Effector memory CD8-positive, alpha-beta T cell (primary cell): ENCODE data around the gene RAPGEF1.

ENCODE experiments used
- ATAC-seq: fragments of 150-1000 bp; cut with Tn5 transposase; replicated peaks from 2 replicates; pipeline ENCODE4 v1.10.0; 2021; ENCODE audit warnings: mild to moderate bottlenecking, moderate library complexity
- DNase-seq, 3 experiments: peaks; one replicate each; pipeline ENCODE4 v3.0.0; 2021
- H3K27ac Mint-ChIP-seq, 2 donors: one replicate each; pipeline ENCODE4 v1.8.0; 2022; ENCODE audit warnings: mild to moderate bottlenecking in 2 of 2, mixed read lengths in 2 of 2, moderate library complexity in 2 of 2
- H3K27me3 Mint-ChIP-seq, 2 donors: one replicate each; pipeline ENCODE4 v1.8.0; 2022; ENCODE audit warnings: mixed read lengths in 2 of 2
- H3K36me3 Mint-ChIP-seq: one replicate; pipeline ENCODE4 v1.8.0; 2022; ENCODE audit warnings: mild to moderate bottlenecking, moderate library complexity, mixed read lengths; ENCODE audit not compliant: insufficient read depth
- H3K4me1 Mint-ChIP-seq, 2 donors: one replicate each; pipeline ENCODE4 v1.8.0; 2022; ENCODE audit warnings: low read depth in 2 of 2, mixed read lengths in 2 of 2
- H3K4me3 Mint-ChIP-seq, 2 donors: one replicate each; pipeline ENCODE4 v1.8.0; 2022; ENCODE audit warnings: mild to moderate bottlenecking in 2 of 2, mixed read lengths in 2 of 2, moderate library complexity in 2 of 2
- H3K9me3 Mint-ChIP-seq, 2 donors: one replicate each; pipeline ENCODE4 v1.8.0; 2022; ENCODE audit warnings: mixed read lengths in 2 of 2

Gene RAPGEF1

DNA sequence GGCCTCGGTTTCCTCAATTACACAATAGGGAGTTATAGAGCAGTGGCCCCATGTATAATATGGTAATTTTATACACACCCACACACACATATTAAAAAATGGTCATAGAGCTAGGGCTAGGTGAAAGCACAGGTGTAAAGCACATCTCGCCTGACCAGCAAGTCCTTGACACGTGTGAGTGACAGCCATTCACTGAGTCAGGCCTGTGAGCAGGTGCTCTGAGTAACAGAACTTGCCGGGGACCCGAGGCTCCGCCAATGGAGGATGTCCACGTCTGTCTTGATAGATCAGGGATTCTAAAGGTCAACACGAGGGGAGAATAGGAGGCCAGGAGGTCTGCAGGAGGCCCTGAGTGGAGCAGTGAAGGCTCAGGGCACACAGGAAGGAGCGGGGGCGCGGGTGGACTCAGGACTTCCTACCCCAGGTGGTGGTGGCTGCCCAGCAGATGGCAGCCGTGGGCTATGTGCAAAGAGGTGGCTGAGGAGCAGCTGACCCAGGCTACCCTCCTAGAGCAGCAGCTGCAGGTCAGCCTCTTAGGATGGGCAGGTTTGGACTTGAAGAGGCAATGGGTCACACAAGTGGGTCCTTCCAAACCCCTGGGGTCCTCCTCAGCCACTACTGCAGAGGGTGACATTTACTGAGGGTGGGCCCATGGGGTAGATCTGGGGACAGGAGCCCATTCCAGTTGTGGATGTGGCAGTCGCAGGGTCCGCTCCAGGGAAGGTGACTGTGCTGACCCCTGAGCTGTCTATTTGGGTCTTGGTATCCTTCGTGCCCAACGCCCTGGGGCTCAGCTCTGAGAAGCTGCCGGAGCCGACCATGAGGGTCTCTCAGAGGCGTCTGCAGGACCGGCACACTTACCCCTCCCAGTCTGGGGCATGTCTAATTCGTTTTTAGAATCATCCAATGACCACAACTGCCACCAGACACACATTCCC is 148.7 kb downstream of the RAPGEF1 start:
- DNase-seq: peak; percentile 70 to 73 (median 72)
- H3K4me1 Mint-ChIP-seq: peaks cover 33 to 35% of the 10 kb centered on the region in 2 donors
- H3K4me3 Mint-ChIP-seq: peak overlapping the region; percentile 36 to 58
- no peaks in the 10 kb centered on the region for H3K9me3 Mint-ChIP-seq
- no peaks in the 10 kb centered on the region for H3K27me3 Mint-ChIP-seq
- peak overlapping the region; percentile 87 to 89 for H3K27ac Mint-ChIP-seq
- peak; percentile 95 for ATAC-seq
- peaks cover 67% of the 10 kb centered on the region for H3K36me3 Mint-ChIP-seq

DNA sequence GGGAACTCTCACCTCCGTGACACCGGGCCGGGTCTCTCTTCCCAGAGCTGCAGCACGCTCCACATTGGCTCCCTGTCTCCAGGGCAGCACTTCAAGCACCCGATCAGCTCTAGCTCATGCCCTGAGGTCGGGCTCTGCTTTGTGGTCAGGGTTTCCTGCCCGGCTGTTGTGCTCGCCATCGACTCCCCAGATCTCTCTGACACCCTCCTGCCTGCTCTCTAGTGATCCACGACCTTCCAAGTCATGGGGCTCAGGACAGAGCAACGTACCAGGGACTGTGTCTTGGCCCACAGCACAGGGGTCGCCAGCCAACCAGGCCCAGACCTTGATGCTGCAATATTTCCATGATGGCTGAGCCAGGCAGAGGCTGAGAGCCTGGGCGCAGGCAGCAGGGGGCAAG is 149.4 kb downstream of the RAPGEF1 start:
- peaks cover 61% of the 10 kb centered on the region for H3K36me3 Mint-ChIP-seq
- no peaks in the 10 kb centered on the region for H3K27me3 Mint-ChIP-seq
- peaks cover 40 to 41% of the 10 kb centered on the region in 2 donors for H3K4me1 Mint-ChIP-seq
- H3K27ac Mint-ChIP-seq: peak overlapping the region; percentile 87 to 89
- H3K9me3 Mint-ChIP-seq: no peaks in the 10 kb centered on the region
- DNase-seq (peak in 1 of 3 experiments; percentile 26), ATAC-seq (peak; percentile 19)
- peak overlapping the region; percentile 36 to 58 for H3K4me3 Mint-ChIP-seq

DNA sequence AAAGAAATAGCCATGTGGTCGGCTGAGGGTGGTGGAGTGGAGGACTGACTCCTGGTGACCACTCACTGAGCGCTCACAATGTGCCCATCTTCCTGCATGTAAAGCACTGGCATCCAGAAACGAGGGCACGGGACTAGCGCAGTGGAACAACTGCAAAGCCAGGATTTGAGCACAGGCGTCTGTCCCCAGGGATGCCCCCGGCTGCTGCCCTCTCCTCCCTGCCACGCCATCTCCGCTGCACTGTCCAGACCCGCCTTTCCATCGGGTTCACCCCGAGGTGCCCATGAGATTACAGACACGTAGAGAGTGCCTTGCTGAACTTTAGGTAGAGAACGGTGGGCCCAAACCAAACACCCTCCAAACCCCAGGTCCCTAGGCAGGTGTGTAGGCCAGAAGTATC is 149.9 kb downstream of the RAPGEF1 start:
- ATAC-seq (no peak), DNase-seq (no peak)
- Mint-ChIP-seq H3K4me3 (no peak overlapping the region), H3K9me3 (no peaks in the 10 kb centered on the region), H3K36me3 (peaks cover 60% of the 10 kb centered on the region), H3K27ac (peak overlapping the region; percentile 87 to 89), H3K27me3 (no peaks in the 10 kb centered on the region), H3K4me1 (peaks cover 44 to 45% of the 10 kb centered on the region in 2 donors)

DNA sequence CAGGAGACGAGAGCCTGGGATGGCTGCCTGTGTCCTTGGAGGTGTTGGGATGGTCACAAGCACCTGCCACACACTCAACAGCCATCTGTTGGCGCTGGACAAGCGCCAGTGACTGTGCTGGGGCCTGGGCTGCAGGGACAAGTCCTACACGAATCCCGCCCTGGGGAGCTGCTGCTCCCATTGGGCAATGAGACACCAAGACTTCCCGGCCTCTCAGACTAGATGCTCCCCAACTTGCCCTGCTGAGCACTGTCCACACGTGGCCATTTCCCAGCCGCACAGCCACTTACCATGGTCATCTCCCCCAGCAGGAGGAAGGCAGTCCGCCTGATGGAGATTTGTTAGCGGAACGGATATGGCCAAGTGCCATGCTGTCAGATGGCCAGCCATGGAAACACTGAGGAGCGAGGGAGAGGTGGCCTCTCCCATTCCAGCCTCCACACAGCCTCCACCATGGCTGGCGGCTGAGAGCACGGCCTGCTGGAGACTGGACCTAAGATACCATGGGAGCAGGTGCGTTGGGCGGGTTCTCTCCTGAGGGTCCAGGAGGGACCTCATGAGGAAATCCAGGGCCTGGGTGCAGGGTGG is 150.7 kb downstream of the RAPGEF1 start:
- no peak for DNase-seq
- H3K9me3 Mint-ChIP-seq: no peaks in the 10 kb centered on the region

DNA sequence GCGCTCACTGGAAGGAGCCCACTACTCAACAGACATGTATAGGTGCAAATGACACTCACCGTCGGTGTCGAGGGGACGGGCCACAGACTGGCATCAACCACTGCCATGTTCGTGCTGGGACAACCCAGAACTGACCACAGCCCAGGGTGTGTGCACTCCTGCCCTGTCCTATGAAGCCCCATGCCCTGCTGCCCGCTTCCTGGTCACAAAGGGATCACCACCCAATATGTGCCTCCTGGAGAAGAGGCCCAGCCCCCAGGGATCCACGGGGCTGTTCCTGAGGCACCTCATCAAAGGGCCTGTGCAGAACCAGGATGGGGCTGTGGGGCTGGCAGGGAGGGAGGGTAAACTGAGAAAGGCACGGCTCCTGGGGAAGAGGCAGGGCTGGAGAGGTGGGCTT is 151.5 kb downstream of the RAPGEF1 start:
- Mint-ChIP-seq H3K27me3 (no peaks in the 10 kb centered on the region), H3K4me3 (no peak overlapping the region), H3K9me3 (no peaks in the 10 kb centered on the region), H3K27ac (peak overlapping the region; percentile 44 to 73), H3K36me3 (peaks cover 67% of the 10 kb centered on the region), H3K4me1 (peaks cover 53 to 55% of the 10 kb centered on the region in 2 donors)
- ATAC-seq (no peak), DNase-seq (no peak)

More for the DNA sequence above, 150.7 kb downstream of the RAPGEF1 start:
- no peak for ATAC-seq
- H3K27ac Mint-ChIP-seq: peak overlapping the region in 1 of 2 donors; percentile 73
- peak overlapping the region in 1 of 2 donors; percentile 29 for H3K4me3 Mint-ChIP-seq
- peaks cover 61% of the 10 kb centered on the region for H3K36me3 Mint-ChIP-seq
- no peaks in the 10 kb centered on the region for H3K27me3 Mint-ChIP-seq
- peaks cover 51 to 53% of the 10 kb centered on the region in 2 donors for H3K4me1 Mint-ChIP-seq

DNA sequence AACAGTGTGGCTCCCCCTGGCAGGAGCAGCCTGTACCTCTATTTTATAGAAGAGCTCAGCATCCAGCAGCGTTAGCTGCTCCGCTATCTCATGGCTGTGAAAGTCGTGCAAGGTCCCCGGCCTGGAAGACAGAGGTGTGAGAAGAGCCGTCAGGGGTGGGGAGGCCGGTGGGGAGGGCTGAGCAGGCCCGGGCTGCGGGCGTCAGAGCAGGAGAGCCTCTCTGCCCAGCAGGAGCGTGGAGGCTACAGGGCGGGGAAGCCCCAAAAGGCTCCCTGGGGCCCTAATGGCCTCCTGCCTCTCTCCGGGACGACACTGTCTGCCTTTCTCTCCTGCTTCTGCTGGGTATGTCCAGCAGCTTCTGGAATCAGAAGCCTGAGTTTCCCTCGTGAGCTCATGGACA is 152.0 kb downstream of the RAPGEF1 start:
- Mint-ChIP-seq H3K27ac (peak overlapping the region; percentile 73 to 87), H3K4me3 (no peak overlapping the region), H3K4me1 (peaks cover 53 to 56% of the 10 kb centered on the region in 2 donors), H3K9me3 (no peaks in the 10 kb centered on the region), H3K36me3 (peaks cover 69% of the 10 kb centered on the region), H3K27me3 (no peaks in the 10 kb centered on the region)
- ATAC-seq: no peak
- DNase-seq: no peak

DNA sequence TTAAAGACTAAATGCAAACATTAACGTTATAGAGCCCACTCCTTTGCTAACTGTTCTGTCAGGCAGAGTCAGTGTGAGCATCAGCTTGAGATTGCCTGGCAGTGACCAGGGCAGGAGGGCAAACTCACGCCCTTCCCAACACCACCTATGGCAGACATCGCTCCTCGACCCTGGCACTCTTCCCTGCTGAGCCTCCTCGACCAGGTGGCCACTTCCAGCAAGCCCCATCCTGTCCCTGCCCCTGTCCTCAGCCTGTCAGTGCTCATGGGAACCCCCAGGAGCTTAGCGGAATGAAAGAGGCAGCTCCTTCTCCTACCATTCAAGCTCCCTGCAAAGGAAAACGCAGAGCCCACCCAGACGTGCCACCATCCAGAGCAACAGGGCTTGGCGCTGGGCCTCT is 152.5 kb downstream of the RAPGEF1 start:
- peaks cover 70% of the 10 kb centered on the region for H3K36me3 Mint-ChIP-seq
- H3K4me1 Mint-ChIP-seq: peaks cover 53 to 56% of the 10 kb centered on the region in 2 donors
- H3K4me3 Mint-ChIP-seq: peak overlapping the region; percentile 42 to 48
- no peaks in the 10 kb centered on the region for H3K9me3 Mint-ChIP-seq
- peak overlapping the region; percentile 73 to 87 for H3K27ac Mint-ChIP-seq
- no peak for ATAC-seq
- H3K27me3 Mint-ChIP-seq: no peaks in the 10 kb centered on the region
- DNase-seq: no peak

DNA sequence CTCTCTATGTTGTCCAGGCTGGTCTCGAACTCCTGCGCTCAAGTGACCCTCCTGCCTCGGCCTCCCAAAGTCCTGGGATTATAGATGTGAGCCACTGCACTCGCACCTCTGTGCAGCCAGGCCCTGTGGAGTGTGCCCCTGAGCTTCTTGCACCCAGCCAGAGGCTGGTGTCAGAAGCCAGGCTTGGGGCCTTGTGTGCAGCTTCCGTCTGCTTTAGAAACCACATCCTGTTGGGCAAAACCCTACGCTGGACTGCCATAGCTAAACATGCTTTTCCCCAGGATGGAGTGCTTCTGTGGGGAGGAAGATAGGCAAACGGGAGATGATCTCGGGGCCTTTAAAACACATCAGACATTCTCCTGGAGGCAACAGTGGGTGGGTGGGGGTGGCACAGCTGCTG is 154.5 kb downstream of the RAPGEF1 start:
- DNase-seq (peak; percentile 44 to 45 (median 44)), ATAC-seq (peak; percentile 97)
- Mint-ChIP-seq H3K27me3 (no peaks in the 10 kb centered on the region), H3K36me3 (peaks cover 68% of the 10 kb centered on the region), H3K27ac (peak overlapping the region; percentile 71 to 92), H3K4me3 (peak overlapping the region; percentile 70 to 75), H3K4me1 (peaks cover 34 to 40% of the 10 kb centered on the region in 2 donors), H3K9me3 (no peaks in the 10 kb centered on the region)

DNA sequence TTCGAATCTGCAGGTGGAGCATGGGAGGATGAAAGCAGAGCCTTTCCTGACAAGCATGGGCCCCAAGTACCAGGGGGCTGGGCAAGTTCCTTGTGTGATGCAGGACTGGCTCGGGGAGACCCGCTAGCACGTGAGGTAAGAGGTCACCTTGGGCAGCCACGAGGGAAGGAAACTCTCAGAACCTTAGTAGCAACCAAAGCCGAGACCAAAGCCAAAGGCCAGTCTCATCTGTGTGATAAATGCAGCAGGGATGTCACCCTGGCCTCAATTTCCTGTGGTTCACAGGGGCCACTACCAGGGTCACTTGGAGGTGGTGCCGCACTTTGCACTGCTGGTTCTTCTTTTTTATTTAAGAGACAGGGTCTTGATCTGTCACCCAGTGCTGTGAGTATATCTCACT is 155.0 kb downstream of the RAPGEF1 start:
- H3K27me3 Mint-ChIP-seq: no peaks in the 10 kb centered on the region
- H3K4me3 Mint-ChIP-seq: peak overlapping the region; percentile 70 to 75
- peak; percentile 43 for ATAC-seq
- DNase-seq: no peak
- no peaks in the 10 kb centered on the region for H3K9me3 Mint-ChIP-seq
- H3K36me3 Mint-ChIP-seq: peaks cover 68% of the 10 kb centered on the region
- H3K27ac Mint-ChIP-seq: peak overlapping the region; percentile 71 to 92
- peaks cover 29 to 38% of the 10 kb centered on the region in 2 donors for H3K4me1 Mint-ChIP-seq

DNA sequence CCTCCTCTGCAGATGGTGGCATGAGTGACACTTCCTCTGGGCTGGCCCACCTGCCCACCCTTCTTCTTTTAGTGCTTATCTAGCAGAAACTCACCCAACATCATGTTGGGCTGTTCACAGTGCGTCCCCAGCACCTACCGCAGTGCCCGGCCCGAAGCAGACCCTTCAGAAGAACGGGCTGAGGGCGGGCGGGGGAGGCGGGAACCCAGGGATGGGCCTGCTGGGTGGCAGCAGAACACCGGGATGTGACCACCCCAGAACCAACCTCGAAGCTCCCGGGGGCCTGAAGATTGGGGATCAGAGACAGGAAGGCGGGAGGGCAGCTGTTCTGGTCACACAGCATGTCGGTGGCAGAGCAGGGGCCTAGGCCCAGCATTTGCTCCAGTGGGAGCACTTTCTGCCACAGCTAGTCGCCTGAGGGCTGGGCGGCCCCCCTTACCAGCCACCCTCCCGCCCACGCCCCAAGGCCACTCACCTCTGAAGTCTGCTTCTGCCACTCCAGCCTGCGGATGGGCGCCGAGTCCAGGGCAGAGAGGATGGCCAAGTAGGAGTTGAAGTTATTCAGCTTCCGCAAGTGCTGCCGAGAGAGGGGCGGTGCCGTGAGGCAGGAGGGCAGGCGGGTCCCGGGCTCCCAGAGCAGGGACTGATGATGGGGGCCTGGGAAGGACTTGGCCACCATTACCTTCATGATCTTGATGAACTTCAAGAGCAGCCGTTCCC is 155.9 kb downstream of the RAPGEF1 start:
- H3K4me1 Mint-ChIP-seq: peaks cover 34 to 41% of the 10 kb centered on the region in 2 donors
- ATAC-seq: no peak
- peaks cover 70% of the 10 kb centered on the region for H3K36me3 Mint-ChIP-seq

DNA sequence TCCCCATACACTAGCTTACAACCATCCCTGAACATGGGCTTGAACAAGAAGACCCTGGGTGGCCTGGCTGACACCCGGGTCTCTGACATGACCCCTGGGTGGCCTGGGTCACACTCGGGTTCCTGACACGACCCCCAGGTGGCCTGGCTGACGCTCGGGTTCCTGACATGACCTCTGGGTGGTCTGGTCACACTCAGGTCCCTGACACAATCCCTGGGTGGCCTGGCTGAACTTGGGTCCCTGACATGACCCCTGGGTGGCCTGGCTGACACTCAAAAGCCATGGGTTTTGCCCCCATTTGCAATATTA is 156.6 kb downstream of the RAPGEF1 start:
- Mint-ChIP-seq H3K27ac (peak overlapping the region; percentile 83 to 92), H3K4me1 (peaks cover 37 to 48% of the 10 kb centered on the region in 2 donors), H3K4me3 (no peak overlapping the region), H3K36me3 (peaks cover 76% of the 10 kb centered on the region), H3K27me3 (no peaks in the 10 kb centered on the region), H3K9me3 (no peaks in the 10 kb centered on the region)
- DNase-seq (no peak), ATAC-seq (no peak)

More for the DNA sequence above, 155.9 kb downstream of the RAPGEF1 start:
- Mint-ChIP-seq H3K27ac (peak overlapping the region; percentile 83 to 92), H3K27me3 (no peaks in the 10 kb centered on the region), H3K9me3 (no peaks in the 10 kb centered on the region), H3K4me3 (no peak overlapping the region)
- no peak for DNase-seq

DNA sequence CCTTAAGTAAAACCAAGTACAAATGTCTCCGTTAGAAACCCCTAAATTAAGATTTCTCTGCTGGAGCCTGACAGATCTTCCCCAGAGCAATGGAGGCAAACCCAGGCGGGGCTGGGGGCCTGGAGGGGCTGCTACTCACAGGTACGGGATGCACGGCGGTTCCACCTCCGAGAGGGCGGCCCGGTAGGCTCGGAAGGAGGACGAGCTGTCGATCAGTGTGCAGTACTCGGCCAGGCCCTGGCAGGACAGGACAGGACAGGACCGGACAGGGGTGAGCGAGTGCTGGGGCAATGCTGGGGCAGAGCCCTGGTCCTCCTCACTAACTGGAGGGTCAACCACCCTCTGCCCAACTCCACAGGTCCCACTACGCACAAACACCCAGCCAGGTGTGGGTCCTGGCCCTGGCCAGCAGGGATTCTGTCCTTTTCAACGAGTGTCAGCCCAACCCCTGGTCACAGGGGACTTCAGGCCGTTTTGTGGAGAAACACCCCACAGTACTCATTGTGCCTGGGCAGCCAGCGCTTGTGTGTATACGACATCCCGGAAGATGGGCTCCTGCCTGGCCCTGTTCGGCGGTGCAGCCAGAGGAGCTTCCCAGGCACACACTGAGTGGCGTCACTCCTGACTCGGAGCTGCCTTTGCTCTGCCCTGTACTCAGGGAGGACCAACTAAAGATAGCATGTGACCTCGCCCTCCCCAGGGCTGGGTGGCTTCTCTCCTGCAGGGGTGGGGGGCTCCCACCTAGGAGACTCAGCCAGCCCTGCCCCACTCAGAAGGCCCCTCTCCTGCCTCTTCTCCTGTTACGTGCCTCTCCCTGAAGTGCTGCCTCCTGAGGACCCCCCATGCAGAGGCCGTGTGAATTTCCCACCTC is 157.2 kb downstream of the RAPGEF1 start:
- H3K36me3 Mint-ChIP-seq: peaks cover 77% of the 10 kb centered on the region
- ATAC-seq: no peak
- H3K4me1 Mint-ChIP-seq: peaks cover 40 to 52% of the 10 kb centered on the region in 2 donors
- H3K27me3 Mint-ChIP-seq: no peaks in the 10 kb centered on the region
- no peak for DNase-seq
- no peak overlapping the region for H3K4me3 Mint-ChIP-seq
- no peaks in the 10 kb centered on the region for H3K9me3 Mint-ChIP-seq
- H3K27ac Mint-ChIP-seq: peak overlapping the region; percentile 83 to 92
